HepG2 (cell line): ENCODE data around the gene STK32C. TPM values are rescaled to one million over a fixed set of nuclear protein-coding genes. Genes with fewer than 3 reads are reported as not detected.

Source experiments
- ARNTL ChIP-seq: sonication (generic); formaldehyde crosslinking; IDR thresholded peaks from 2 replicates; pipeline ENCODE4 v1.4.0; 2020; ENCODE audit warnings: mild to moderate bottlenecking, missing genetic modification reagents
- CREM ChIP-seq, 2 experiments: sonication (generic) in 1 of 2; formaldehyde crosslinking in 1 of 2; IDR thresholded peaks; 2 replicates each; pipeline versions ENCODE4 v1.4.0 to v1.6.1; 2016 to 2020; ENCODE audit warnings: antibody characterized with exemption in 1 of 2, mild to moderate bottlenecking in 1 of 2, missing genetic modification reagents in 1 of 2
- ZBTB42 ChIP-seq: sonication (generic); formaldehyde crosslinking; IDR thresholded peaks from 2 replicates; pipeline ENCODE4 v1.5.0; 2020; ENCODE audit warnings: mild to moderate bottlenecking, missing genetic modification reagents
- ZFP82 ChIP-seq: sonication (generic); formaldehyde crosslinking; IDR thresholded peaks from 2 replicates; pipeline ENCODE4 v1.5.1; 2020; ENCODE audit warnings: mild to moderate bottlenecking, missing genetic modification reagents, borderline replicate concordance
- ZNF501 ChIP-seq: sonication (generic); formaldehyde crosslinking; IDR thresholded peaks from 2 replicates; pipeline ENCODE4 v1.5.1; 2020; ENCODE audit warnings: mild to moderate bottlenecking, moderate library complexity, missing genetic modification reagents
- ZNF564 ChIP-seq: sonication (generic); formaldehyde crosslinking; IDR thresholded peaks from 2 replicates; pipeline ENCODE4 v1.8.1; 2023; ENCODE audit warnings: mild to moderate bottlenecking, missing genetic modification reagents
- ZNF816 ChIP-seq: sonication (generic); formaldehyde crosslinking; IDR thresholded peaks from 2 replicates; pipeline ENCODE4 v1.8.0; 2022; ENCODE audit warnings: missing genetic modification reagents, mild to moderate bottlenecking, borderline replicate concordance
- polyA plus RNA-seq, 8 experiments: library from polyadenylated mRNA; depleted of rRNA in 3 of 8; stranded (reverse) in 7 of 8; unstranded in 1 of 8; fragments of >200 nt; fragmentation: Illumina TruSeq in 4 of 8; extraction: Trizol in 4 of 8; gene quantifications; 2 replicates each; pipeline versions ENCODE4 v1.2.1 to v1.2.3, GENCODE V29; 2011 to 2016; ENCODE audit warnings: low read depth in 4 of 8, missing spikeins in 1 of 8, mixed read lengths in 1 of 8; ENCODE audit not compliant: insufficient read depth in 1 of 8
- total RNA-seq, 5 experiments: library from RNA; depleted of rRNA; stranded (reverse); fragments of >200 nt; fragmentation: Illumina TruSeq; extraction: Trizol; gene quantifications; 2 replicates each; pipeline ENCODE4 v1.2.3, GENCODE V29; 2016; ENCODE audit warnings: low read depth in 1 of 5
- TF ChIP-seq, protein P1 (sequence below): sonication (generic); formaldehyde crosslinking; conservative IDR thresholded peaks from 2 replicates; pipeline ENCODE4 v1.8.1; 2023; ENCODE audit warnings: missing genetic modification reagents
- TF ChIP-seq, protein P2 (sequence below): sonication (generic); formaldehyde crosslinking; IDR thresholded peaks from 2 replicates; pipeline ENCODE4 v1.4.0; 2020; ENCODE audit warnings: mild to moderate bottlenecking, missing genetic modification reagents, borderline replicate concordance
- TF ChIP-seq, protein P3 (sequence below): sonication (generic); formaldehyde crosslinking; IDR thresholded peaks from 2 replicates; pipeline ENCODE4 v1.4.0; 2020; ENCODE audit warnings: missing genetic modification reagents, mild to moderate bottlenecking, borderline replicate concordance

The STK32C gene
- total and polyA plus RNA-seq, 2 of the 13 experiments (the other 11 are each of a cell fraction or from before 2014, with no cell fraction given), result 10.9 to 19.4 TPM

DNA sequence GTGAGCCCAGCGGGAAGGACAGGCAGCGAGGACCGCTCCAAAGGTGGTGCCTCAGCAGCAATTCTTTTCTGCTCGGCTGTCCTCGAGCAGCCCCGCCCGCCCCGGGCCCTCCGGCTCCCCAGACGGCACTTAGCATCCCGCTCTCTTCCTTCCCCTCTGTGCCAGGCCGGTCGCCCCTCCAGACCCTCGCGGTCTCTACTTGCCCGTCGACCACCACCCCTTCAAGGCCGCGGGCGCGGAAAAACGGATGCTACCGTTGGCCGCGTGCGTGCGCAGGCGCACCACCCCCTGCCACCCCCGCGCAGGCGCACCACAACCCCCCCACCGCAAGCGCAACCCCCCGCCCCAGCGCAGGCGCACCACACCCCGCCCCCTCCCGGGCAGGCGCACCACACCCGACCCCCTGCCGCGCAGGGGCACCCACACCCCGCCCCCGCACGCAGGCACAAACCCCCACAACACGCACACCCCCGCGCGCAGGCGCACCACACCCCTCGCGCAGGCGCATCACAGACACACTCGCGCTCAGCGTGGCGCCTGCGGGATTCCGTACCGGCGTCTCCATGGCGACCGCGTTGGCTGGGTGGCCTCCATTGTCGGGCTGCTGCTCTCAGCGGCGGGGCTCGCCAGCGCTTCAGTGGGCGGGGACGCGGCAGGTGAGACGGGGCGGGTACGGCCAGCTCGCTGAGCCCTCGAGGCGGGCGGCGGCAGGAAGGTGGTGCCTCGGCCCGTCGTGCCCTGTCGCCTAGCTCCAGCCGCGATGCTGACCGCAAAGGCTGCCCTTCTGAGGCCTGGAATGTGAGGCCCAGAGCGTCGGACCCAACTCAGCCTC is 24.1 kb upstream of the STK32C start, which contains the start of gene LRRC27 (continued):
- TF ChIP-seq ZFP82 (CRISPR knock-in tag) (no peak), ZNF816 (CRISPR knock-in tag) (no peak), CREM (IDR thresholded peaks at IDR 0.05) (no peak), CREM (CRISPR knock-in tag; IDR thresholded peaks at IDR 0.05) (no peak), ZBTB42 (no peak), ARNTL (CRISPR knock-in tag) (no peak), ZNF564 (peak; percentile 44; the same call in 1 of the 2 replicates), ZNF501 (CRISPR knock-in tag) (peak; percentile 61; the same call in 1 of the 2 replicates)
- TF ChIP-seq, protein P1, sequence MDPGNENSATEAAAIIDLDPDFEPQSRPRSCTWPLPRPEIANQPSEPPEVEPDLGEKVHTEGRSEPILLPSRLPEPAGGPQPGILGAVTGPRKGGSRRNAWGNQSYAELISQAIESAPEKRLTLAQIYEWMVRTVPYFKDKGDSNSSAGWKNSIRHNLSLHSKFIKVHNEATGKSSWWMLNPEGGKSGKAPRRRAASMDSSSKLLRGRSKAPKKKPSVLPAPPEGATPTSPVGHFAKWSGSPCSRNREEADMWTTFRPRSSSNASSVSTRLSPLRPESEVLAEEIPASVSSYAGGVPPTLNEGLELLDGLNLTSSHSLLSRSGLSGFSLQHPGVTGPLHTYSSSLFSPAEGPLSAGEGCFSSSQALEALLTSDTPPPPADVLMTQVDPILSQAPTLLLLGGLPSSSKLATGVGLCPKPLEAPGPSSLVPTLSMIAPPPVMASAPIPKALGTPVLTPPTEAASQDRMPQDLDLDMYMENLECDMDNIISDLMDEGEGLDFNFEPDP, result no peak
- TF ChIP-seq, protein P2, sequence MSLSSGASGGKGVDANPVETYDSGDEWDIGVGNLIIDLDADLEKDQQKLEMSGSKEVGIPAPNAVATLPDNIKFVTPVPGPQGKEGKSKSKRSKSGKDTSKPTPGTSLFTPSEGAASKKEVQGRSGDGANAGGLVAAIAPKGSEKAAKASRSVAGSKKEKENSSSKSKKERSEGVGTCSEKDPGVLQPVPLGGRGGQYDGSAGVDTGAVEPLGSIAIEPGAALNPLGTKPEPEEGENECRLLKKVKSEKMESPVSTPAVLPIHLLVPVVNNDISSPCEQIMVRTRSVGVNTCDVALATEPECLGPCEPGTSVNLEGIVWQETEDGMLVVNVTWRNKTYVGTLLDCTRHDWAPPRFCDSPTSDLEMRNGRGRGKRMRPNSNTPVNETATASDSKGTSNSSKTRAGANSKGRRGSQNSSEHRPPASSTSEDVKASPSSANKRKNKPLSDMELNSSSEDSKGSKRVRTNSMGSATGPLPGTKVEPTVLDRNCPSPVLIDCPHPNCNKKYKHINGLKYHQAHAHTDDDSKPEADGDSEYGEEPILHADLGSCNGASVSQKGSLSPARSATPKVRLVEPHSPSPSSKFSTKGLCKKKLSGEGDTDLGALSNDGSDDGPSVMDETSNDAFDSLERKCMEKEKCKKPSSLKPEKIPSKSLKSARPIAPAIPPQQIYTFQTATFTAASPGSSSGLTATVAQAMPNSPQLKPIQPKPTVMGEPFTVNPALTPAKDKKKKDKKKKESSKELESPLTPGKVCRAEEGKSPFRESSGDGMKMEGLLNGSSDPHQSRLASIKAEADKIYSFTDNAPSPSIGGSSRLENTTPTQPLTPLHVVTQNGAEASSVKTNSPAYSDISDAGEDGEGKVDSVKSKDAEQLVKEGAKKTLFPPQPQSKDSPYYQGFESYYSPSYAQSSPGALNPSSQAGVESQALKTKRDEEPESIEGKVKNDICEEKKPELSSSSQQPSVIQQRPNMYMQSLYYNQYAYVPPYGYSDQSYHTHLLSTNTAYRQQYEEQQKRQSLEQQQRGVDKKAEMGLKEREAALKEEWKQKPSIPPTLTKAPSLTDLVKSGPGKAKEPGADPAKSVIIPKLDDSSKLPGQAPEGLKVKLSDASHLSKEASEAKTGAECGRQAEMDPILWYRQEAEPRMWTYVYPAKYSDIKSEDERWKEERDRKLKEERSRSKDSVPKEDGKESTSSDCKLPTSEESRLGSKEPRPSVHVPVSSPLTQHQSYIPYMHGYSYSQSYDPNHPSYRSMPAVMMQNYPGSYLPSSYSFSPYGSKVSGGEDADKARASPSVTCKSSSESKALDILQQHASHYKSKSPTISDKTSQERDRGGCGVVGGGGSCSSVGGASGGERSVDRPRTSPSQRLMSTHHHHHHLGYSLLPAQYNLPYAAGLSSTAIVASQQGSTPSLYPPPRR (CRISPR knock-in tag), result peak; percentile 42; the same call in 1 of the 2 replicates
- TF ChIP-seq, protein P3, sequence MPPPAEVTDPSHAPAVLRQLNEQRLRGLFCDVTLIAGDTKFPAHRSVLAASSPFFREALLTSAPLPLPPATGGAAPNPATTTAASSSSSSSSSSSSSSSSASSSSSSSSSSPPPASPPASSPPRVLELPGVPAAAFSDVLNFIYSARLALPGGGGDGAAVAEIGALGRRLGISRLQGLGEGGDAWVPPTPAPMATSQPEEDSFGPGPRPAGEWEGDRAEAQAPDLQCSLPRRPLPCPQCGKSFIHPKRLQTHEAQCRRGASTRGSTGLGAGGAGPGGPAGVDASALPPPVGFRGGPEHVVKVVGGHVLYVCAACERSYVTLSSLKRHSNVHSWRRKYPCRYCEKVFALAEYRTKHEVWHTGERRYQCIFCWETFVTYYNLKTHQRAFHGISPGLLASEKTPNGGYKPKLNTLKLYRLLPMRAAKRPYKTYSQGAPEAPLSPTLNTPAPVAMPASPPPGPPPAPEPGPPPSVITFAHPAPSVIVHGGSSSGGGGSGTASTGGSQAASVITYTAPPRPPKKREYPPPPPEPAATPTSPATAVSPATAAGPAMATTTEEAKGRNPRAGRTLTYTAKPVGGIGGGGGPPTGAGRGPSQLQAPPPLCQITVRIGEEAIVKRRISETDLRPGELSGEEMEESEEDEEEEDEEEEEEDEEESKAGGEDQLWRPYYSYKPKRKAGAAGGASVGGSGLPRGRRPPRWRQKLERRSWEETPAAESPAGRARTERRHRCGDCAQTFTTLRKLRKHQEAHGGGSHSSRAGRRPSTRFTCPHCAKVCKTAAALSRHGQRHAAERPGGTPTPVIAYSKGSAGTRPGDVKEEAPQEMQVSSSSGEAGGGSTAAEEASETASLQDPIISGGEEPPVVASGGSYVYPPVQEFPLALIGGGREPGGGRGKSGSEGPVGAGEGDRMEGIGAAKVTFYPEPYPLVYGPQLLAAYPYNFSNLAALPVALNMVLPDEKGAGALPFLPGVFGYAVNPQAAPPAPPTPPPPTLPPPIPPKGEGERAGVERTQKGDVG, result 0 out of 2 replicates have a peak, but pooled peaks have one; percentile 52
